Body of pancreas (tissue), 4 donors: ENCODE measurements around the gene TCF7.

Experiments
- CTCF ChIP-seq, 7 experiments: fragments of 450-650 bp in 4 of 7; fragments of 200-600 bp in 3 of 7; sonication (generic) in 3 of 7; IDR thresholded peaks; one replicate each; pipeline ENCODE4 v1.5.1; 2016 to 2019; ENCODE audit warnings: antibody characterized with exemption in 7 of 7
- POLR2A ChIP-seq, 3 donors: fragments of 450-650 bp; IDR thresholded peaks; one replicate each; pipeline ENCODE4 v1.6.1; 2016; ENCODE audit warnings: antibody characterized with exemption in 3 of 3, mild to moderate bottlenecking in 2 of 3

GRCh38 chr5:134082264-134082992, 32.1 kb upstream of the TCF7 start:
- TF ChIP-seq CTCF (IDR thresholded peaks at IDR 0.05) (no peak), POLR2A (IDR thresholded peaks at IDR 0.05) (no peak)
